Measurements from ENCODE around the gene UNC13A. TPM values are rescaled to one million over a fixed set of nuclear protein-coding genes. Genes with fewer than 3 reads are reported as not detected.

Gene UNC13A
- total RNA-seq, 1 experiment from 2014 or later = 0.18 TPM

DNA sequence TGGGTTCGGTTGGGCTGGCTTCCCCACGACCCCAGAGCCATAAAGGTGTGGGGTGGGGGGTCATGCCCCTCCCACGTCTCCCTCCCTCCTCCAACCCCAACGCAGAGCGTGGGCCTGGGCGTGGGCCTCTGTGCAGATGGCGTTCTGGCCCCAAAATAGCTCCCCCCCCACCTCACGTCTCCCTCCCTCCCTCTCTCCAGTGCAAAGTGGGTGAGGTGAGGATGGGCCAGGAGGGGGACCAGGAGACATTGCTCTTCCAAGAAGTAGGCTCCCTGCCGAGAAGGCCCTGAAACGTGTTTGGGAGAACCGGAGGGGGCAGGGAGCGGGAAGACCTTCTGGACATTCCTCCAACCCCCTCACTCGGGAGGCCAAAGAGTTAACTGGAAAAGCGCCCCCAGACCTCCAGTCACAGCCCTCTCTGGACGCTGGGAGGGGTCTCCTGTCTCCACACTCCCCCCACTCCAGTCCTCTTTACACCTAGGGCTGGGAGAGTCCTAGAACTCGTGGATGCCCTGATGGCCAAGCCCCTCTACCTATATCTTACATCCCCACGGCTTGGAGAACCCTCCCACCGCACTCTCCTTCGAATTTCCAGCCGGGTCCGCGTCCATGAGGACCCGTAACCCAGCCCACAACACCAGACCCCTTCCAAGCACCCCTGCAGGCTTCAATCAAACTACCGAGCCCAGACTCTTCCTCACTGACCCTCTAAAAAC is 855 bp downstream of the UNC13A start:
- H3K4me3 Mint-ChIP-seq (ENCODE audit: unreplicated experiment) = peak overlapping the region; percentile 35
- no peaks in the 10 kb centered on the region; the same call in 1 of the 2 replicates for H3K27me3 ChIP-seq (replicated peaks; ENCODE audit: control insufficient read depth, insufficient read depth, low read length)
- no peaks in the 10 kb centered on the region for H3K4me1 ChIP-seq
- no peaks in the 10 kb centered on the region for H3K36me3 ChIP-seq (ENCODE audit: control insufficient read depth, insufficient read depth, low read length)
- no peaks in the 10 kb centered on the region for H3K9me3 Mint-ChIP-seq (ENCODE audit: unreplicated experiment)
- no peak for DNase-seq
- CTCF ChIA-PET = interaction anchor here (0.6 to 0.7 kb wide), 2 partner anchors 9 to 740 kb away, joined by 3 read pairs; no protein-coding TSS in a partner anchor
- intact Hi-C loops (cut with micrococcal nuclease; ENCODE audit: unreplicated experiment) = no loop called here
- no peak overlapping the region for H3K27ac Mint-ChIP-seq (ENCODE audit: unreplicated experiment)
- H3K9me3 ChIP-seq = no peaks in the 10 kb centered on the region
- no peak overlapping the region for H3K4me3 ChIP-seq (ENCODE audit: low read depth, low read length)
- TF ChIP-seq, protein P1, sequence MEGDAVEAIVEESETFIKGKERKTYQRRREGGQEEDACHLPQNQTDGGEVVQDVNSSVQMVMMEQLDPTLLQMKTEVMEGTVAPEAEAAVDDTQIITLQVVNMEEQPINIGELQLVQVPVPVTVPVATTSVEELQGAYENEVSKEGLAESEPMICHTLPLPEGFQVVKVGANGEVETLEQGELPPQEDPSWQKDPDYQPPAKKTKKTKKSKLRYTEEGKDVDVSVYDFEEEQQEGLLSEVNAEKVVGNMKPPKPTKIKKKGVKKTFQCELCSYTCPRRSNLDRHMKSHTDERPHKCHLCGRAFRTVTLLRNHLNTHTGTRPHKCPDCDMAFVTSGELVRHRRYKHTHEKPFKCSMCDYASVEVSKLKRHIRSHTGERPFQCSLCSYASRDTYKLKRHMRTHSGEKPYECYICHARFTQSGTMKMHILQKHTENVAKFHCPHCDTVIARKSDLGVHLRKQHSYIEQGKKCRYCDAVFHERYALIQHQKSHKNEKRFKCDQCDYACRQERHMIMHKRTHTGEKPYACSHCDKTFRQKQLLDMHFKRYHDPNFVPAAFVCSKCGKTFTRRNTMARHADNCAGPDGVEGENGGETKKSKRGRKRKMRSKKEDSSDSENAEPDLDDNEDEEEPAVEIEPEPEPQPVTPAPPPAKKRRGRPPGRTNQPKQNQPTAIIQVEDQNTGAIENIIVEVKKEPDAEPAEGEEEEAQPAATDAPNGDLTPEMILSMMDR (IDR thresholded peaks at IDR 0.05; ENCODE audit: insufficient read depth in 1 of 2, low read depth in 1 of 2, low read length in 1 of 2, severe bottlenecking in 1 of 2, unreplicated experiment in 1 of 2) = no peak
- POLR2A ChIA-PET = no interaction called here
- H3K36me3 Mint-ChIP-seq (ENCODE audit: insufficient read depth, unreplicated experiment) = no peaks in the 10 kb centered on the region
- no TSS peak for BruUV-seq (replicated peaks)
- peaks cover 20% of the 10 kb centered on the region for H3K27me3 Mint-ChIP-seq (ENCODE audit: insufficient read depth, unreplicated experiment)
- peaks cover 13% of the 10 kb centered on the region for H3K4me1 Mint-ChIP-seq (ENCODE audit: low read depth, unreplicated experiment)

DNA sequence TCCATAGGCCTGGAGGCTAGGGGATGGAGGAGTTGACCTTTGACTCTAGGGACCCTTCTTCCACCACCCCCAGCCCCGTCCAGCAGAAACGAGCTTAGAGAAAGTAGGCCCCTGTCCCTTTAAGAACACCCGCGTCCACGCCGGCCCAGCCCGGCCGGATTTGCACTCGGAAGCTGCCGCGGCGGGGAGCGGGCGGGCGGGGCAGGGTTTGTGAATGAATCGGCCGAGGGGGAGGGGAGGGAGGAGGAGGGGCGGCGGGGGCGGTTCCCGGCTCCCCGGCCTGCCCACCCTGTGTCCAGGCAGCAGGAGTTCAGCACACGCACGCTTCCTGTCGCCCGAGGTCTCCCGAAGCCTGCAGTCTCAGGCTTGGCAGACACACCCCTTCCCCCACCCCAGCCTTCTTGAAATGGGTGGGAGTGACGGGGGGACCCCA is 1.5 kb downstream of the UNC13A start:
- H3K4me1 ChIP-seq = no peaks in the 10 kb centered on the region
- Mint-ChIP-seq H3K27ac (ENCODE audit: unreplicated experiment) (no peak overlapping the region), H3K4me1 (ENCODE audit: low read depth, unreplicated experiment) (peaks cover 13% of the 10 kb centered on the region), H3K27me3 (ENCODE audit: insufficient read depth, unreplicated experiment) (peaks cover 20% of the 10 kb centered on the region), H3K36me3 (ENCODE audit: insufficient read depth, unreplicated experiment) (no peaks in the 10 kb centered on the region), H3K4me3 (ENCODE audit: unreplicated experiment) (no peak overlapping the region), H3K9me3 (ENCODE audit: unreplicated experiment) (no peaks in the 10 kb centered on the region)
- no peak for DNase-seq
- ChIA-PET POLR2A (no interaction called here), CTCF (no interaction called here)
- no TSS peak for BruUV-seq (replicated peaks)
- H3K36me3 ChIP-seq (ENCODE audit: control insufficient read depth, insufficient read depth, low read length) = no peaks in the 10 kb centered on the region
- H3K4me3 ChIP-seq (ENCODE audit: low read depth, low read length) = no peak overlapping the region; the same call in 1 of the 2 replicates
- H3K9me3 ChIP-seq = no peaks in the 10 kb centered on the region
- intact Hi-C loops (cut with micrococcal nuclease; ENCODE audit: unreplicated experiment) = no loop called here
- no peaks in the 10 kb centered on the region; the same call in 1 of the 2 replicates for H3K27me3 ChIP-seq (replicated peaks; ENCODE audit: control insufficient read depth, insufficient read depth, low read length)
- TF ChIP-seq, protein P1 (IDR thresholded peaks at IDR 0.05; ENCODE audit: insufficient read depth in 1 of 2, low read depth in 1 of 2, low read length in 1 of 2, severe bottlenecking in 1 of 2, unreplicated experiment in 1 of 2) = no peak

DNA sequence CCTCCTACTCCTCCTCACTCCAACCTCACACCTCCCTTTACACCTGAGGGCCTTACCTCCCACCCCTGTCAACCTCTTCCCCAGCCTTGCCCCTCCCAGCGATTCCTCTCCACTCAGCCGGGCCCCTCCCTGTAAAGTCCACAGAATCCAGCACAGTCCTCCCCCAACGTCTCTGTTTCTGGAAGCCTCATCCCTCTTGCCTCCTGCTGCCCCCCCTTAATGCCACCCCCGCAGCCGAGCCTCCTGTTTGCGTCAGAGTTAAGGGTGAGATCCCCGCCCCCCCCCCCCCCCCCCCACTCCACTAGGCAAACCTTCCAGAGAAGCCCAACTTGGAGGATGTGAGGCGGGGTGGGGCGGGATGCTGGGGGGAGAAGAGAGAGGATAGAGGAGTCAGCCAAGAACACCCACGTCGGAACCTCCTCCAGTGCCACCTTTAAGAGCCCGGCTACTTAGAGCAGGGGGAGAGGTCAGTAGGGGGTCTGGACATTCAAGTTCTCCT is 2.1 kb downstream of the UNC13A start:
- H3K27me3 Mint-ChIP-seq (ENCODE audit: insufficient read depth, unreplicated experiment) = peaks cover 20% of the 10 kb centered on the region
- no peaks in the 10 kb centered on the region for H3K36me3 Mint-ChIP-seq (ENCODE audit: insufficient read depth, unreplicated experiment)
- no peaks in the 10 kb centered on the region for H3K4me1 ChIP-seq
- TF ChIP-seq, protein P1 (IDR thresholded peaks at IDR 0.05; ENCODE audit: insufficient read depth in 1 of 2, low read depth in 1 of 2, low read length in 1 of 2, severe bottlenecking in 1 of 2, unreplicated experiment in 1 of 2) = no peak
- H3K36me3 ChIP-seq (ENCODE audit: control insufficient read depth, insufficient read depth, low read length) = no peaks in the 10 kb centered on the region
- H3K9me3 ChIP-seq = no peaks in the 10 kb centered on the region
- ChIA-PET CTCF (no interaction called here), POLR2A (no interaction called here)
- DNase-seq = no peak
- H3K4me3 ChIP-seq (ENCODE audit: low read depth, low read length) = no peak overlapping the region
- H3K4me3 Mint-ChIP-seq (ENCODE audit: unreplicated experiment) = no peak overlapping the region
- intact Hi-C loops (cut with micrococcal nuclease; ENCODE audit: unreplicated experiment) = no loop called here
- peaks cover 13% of the 10 kb centered on the region for H3K4me1 Mint-ChIP-seq (ENCODE audit: low read depth, unreplicated experiment)
- no peaks in the 10 kb centered on the region; the same call in 1 of the 2 replicates for H3K27me3 ChIP-seq (replicated peaks; ENCODE audit: control insufficient read depth, insufficient read depth, low read length)
- H3K9me3 Mint-ChIP-seq (ENCODE audit: unreplicated experiment) = no peaks in the 10 kb centered on the region
- no peak overlapping the region for H3K27ac Mint-ChIP-seq (ENCODE audit: unreplicated experiment)
- BruUV-seq (replicated peaks) = no TSS peak
